Left lung (tissue), 10 donors: ENCODE results near the gene VTI1A. TPM values are rescaled to one million over a fixed set of nuclear protein-coding genes. Genes with fewer than 3 reads are reported as not detected.

Source experiments
- ATAC-seq: fragments of 200-7000 bp; cut with Tn5 transposase; one replicate; pipeline ENCODE4 v1.9.1; 2020; ENCODE audit warnings: moderate library complexity
- DNase-seq, 4 donors: peaks; one replicate each; pipeline ENCODE4 v3.0.0-alpha.2; 2013 to 2020
- H3K27ac ChIP-seq, 2 donors: fragments of 200-600 bp; sonication (generic) in 1 of 2; one replicate each; pipeline versions ENCODE4 v1.5.0 to v1.8.0; 2020 to 2021
- H3K27me3 ChIP-seq, 2 donors: fragments of 200-600 bp; sonication (generic) in 1 of 2; one replicate each; pipeline versions ENCODE4 v1.5.0 to v1.8.0; 2020 to 2021
- H3K36me3 ChIP-seq, 2 donors: fragments of 200-600 bp; sonication (generic) in 1 of 2; one replicate each; pipeline versions ENCODE4 v1.5.0 to v1.8.0; 2020 to 2021
- H3K4me1 ChIP-seq, 2 donors: fragments of 200-600 bp; one replicate each; pipeline ENCODE4 v1.8.0; 2021
- H3K4me3 ChIP-seq, 2 donors: fragments of 200-600 bp; sonication (generic) in 1 of 2; one replicate each; pipeline versions ENCODE4 v1.5.0 to v1.8.0; 2020 to 2021; ENCODE audit warnings: mild to moderate bottlenecking in 1 of 2
- H3K9me3 ChIP-seq, 2 donors: fragments of 200-600 bp; sonication (generic) in 1 of 2; one replicate each; pipeline versions ENCODE4 v1.5.0 to v1.8.0; 2020 to 2021
- intact Hi-C, 2 donors: fragments of 100-400 bp; cut with DNase I; formaldehyde crosslinking; loops; one replicate each; pipeline versions ENCODE4 v1.11.2 to v1.14.2; 2022
- polyA plus RNA-seq, 6 donors: library from polyadenylated mRNA; unstranded; fragments of 120-200 nt; gene quantifications; one replicate each; pipeline ENCODE4 v1.2.1, GENCODE V29; 2013; ENCODE audit not compliant: insufficient read length in 6 of 6
- total RNA-seq, 2 donors: library from RNA; stranded (reverse); fragmentation: NEBNext Ultra II Directional; extraction: Animal tissue kit (Norgen Biotek cat#: 25700); gene quantifications; one replicate each; pipeline ENCODE4 v1.2.1, GENCODE V29; 2021
- TF ChIP-seq, protein P1 (sequence below), 2 donors: fragments of 200-600 bp; sonication (generic) in 1 of 2; IDR thresholded peaks; one replicate each; pipeline versions ENCODE4 v1.5.0 to v1.8.0; 2021; ENCODE audit warnings: antibody characterized with exemption in 2 of 2
- donor health status: DM: no; HTN: yes; CAD: no.
- donor health status: DM: no; HTN: no; CAD: no.

The VTI1A gene
- total and polyA plus RNA-seq, 8 donors: 13.6 to 39.0 (median 17.7) TPM

- DNase-seq (no peak), ATAC-seq (no peak)
- Histone ChIP-seq H3K4me3 (no peak overlapping the region), H3K27ac (no peak overlapping the region), H3K4me1 (no peaks in the 10 kb centered on the region), H3K27me3 (no peaks in the 10 kb centered on the region), H3K36me3 (peaks cover 0 to 3% of the 10 kb centered on the region in 2 donors), H3K9me3 (peaks cover 0 to 7% of the 10 kb centered on the region in 2 donors)
- TF ChIP-seq, protein P1, sequence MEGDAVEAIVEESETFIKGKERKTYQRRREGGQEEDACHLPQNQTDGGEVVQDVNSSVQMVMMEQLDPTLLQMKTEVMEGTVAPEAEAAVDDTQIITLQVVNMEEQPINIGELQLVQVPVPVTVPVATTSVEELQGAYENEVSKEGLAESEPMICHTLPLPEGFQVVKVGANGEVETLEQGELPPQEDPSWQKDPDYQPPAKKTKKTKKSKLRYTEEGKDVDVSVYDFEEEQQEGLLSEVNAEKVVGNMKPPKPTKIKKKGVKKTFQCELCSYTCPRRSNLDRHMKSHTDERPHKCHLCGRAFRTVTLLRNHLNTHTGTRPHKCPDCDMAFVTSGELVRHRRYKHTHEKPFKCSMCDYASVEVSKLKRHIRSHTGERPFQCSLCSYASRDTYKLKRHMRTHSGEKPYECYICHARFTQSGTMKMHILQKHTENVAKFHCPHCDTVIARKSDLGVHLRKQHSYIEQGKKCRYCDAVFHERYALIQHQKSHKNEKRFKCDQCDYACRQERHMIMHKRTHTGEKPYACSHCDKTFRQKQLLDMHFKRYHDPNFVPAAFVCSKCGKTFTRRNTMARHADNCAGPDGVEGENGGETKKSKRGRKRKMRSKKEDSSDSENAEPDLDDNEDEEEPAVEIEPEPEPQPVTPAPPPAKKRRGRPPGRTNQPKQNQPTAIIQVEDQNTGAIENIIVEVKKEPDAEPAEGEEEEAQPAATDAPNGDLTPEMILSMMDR (IDR thresholded peaks at IDR 0.05): no peak
- intact Hi-C loops: no loop called here
Observed at GRCh38 chr10:112794201-112794600, 347.2 kb downstream of the VTI1A start.

DNA sequence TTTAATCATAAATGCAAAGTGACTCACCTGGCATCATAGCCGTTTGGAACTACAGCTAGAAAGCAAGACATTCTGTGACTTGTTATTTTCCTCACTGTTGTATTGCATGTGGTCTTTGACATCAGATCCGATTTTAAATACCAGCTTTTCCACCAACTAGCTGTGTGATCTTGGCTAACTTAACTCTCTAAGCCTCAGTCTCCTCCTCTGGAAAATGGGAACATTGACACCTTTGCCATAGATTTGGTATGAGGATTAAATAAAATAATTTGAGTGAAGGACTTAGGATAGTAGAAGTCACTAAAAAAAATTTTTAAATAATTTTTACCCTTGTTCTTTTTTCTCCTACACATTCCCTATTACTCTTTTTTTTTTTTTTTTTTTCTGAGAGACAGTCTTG lies 348.1 kb downstream of the VTI1A start:
- no peak overlapping the region for H3K4me3 ChIP-seq
- H3K9me3 ChIP-seq: no peaks in the 10 kb centered on the region
- TF ChIP-seq, protein P1 (IDR thresholded peaks at IDR 0.05): no peak
- H3K4me1 ChIP-seq: no peaks in the 10 kb centered on the region
- intact Hi-C loops: no loop called here
- no peak overlapping the region for H3K27ac ChIP-seq
- H3K36me3 ChIP-seq: peaks cover 0 to 3% of the 10 kb centered on the region in 2 donors
- no peak for DNase-seq
- no peak for ATAC-seq
- H3K27me3 ChIP-seq: no peaks in the 10 kb centered on the region

- no peak overlapping the region for H3K27ac ChIP-seq
- DNase-seq: no peak
- H3K36me3 ChIP-seq: peaks cover 0 to 3% of the 10 kb centered on the region in 2 donors
- H3K27me3 ChIP-seq: no peaks in the 10 kb centered on the region
- H3K4me1 ChIP-seq: no peaks in the 10 kb centered on the region
- TF ChIP-seq, protein P1 (IDR thresholded peaks at IDR 0.05): no peak
- no peaks in the 10 kb centered on the region for H3K9me3 ChIP-seq
- no peak overlapping the region for H3K4me3 ChIP-seq
- intact Hi-C loops: no loop called here
- ATAC-seq: no peak
Observed at GRCh38 chr10:112797197-112797596, 350.2 kb downstream of the VTI1A start.

- peaks cover 0 to 3% of the 10 kb centered on the region in 2 donors for H3K36me3 ChIP-seq
- intact Hi-C loops: no loop called here
- TF ChIP-seq, protein P1 (IDR thresholded peaks at IDR 0.05): no peak
- no peaks in the 10 kb centered on the region for H3K4me1 ChIP-seq
- ATAC-seq (no peak), DNase-seq (no peak)
- no peaks in the 10 kb centered on the region for H3K27me3 ChIP-seq
- H3K9me3 ChIP-seq: no peaks in the 10 kb centered on the region
- no peak overlapping the region for H3K4me3 ChIP-seq
- H3K27ac ChIP-seq: no peak overlapping the region
Observed at GRCh38 chr10:112797855-112798254, 350.8 kb downstream of the VTI1A start.

GRCh38 chr10:112799038-112799437 lies 352.0 kb downstream of the VTI1A start:
- TF ChIP-seq, protein P1 (IDR thresholded peaks at IDR 0.05): no peak
- ATAC-seq (no peak), DNase-seq (no peak)
- H3K4me1 ChIP-seq: no peaks in the 10 kb centered on the region
- intact Hi-C loops: no loop called here
- H3K9me3 ChIP-seq: no peaks in the 10 kb centered on the region
- H3K27ac ChIP-seq: no peak overlapping the region
- H3K27me3 ChIP-seq: no peaks in the 10 kb centered on the region
- H3K4me3 ChIP-seq: no peak overlapping the region
- peaks cover 0 to 3% of the 10 kb centered on the region in 2 donors for H3K36me3 ChIP-seq
